ENCODE data around the gene COL9A1.

DNA sequence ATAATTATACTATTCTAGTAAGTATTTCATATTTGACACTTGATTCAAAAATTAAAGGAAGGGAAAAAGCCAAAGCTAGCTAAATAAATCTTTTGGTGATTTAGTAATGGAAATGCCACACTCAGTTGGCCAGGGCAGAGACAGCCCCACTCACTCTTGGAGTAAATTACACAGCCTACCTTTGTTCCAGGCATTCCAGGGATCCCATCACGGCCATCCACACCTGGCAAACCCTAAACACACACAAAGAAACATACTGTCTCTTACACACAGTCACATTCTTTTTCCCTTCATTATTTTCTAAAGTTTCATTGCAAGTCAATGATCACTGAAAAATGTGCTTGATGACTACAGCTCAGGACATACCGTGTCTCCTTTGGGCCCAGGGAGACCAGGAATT lies 48.1 kb downstream of the COL9A1 start:
- no peak for TF ChIP-seq SMC3 (IDR thresholded peaks at IDR 0.05; ENCODE audit: low read depth, low read length)
- TF ChIP-seq, protein P1, sequence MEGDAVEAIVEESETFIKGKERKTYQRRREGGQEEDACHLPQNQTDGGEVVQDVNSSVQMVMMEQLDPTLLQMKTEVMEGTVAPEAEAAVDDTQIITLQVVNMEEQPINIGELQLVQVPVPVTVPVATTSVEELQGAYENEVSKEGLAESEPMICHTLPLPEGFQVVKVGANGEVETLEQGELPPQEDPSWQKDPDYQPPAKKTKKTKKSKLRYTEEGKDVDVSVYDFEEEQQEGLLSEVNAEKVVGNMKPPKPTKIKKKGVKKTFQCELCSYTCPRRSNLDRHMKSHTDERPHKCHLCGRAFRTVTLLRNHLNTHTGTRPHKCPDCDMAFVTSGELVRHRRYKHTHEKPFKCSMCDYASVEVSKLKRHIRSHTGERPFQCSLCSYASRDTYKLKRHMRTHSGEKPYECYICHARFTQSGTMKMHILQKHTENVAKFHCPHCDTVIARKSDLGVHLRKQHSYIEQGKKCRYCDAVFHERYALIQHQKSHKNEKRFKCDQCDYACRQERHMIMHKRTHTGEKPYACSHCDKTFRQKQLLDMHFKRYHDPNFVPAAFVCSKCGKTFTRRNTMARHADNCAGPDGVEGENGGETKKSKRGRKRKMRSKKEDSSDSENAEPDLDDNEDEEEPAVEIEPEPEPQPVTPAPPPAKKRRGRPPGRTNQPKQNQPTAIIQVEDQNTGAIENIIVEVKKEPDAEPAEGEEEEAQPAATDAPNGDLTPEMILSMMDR (conservative IDR thresholded peaks at IDR 0.05; ENCODE audit: low read depth, low read length): no peak
